ENCODE results near the gene FUCA2.

DNA sequence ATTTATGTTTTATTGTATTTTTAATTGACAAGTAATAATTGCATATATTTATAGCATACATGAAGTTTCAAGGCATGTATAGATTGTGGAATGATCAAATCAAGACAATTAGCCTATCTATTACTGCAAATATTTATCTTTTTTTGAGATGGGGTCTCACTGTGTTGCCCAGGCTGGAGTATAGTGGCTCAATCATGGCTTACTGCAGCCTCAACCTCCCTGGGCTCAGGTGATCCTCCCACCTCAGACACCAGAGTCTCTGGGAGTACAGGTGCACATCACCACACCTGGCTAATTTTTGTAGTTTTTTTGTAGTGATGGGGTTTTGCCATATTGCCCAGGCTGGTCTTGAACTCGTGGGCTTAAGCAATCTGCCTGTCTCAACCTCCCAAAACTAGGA, 16.2 kb upstream of the FUCA2 start:
- TF ChIP-seq ZNF274 (IDR thresholded peaks at IDR 0.05; ENCODE audit: low read depth, low read length) (no peak), SUZ12 (IDR thresholded peaks at IDR 0.05; ENCODE audit: extremely low read depth, insufficient read depth, insufficient read length) (no peak), YY1 (IDR thresholded peaks at IDR 0.05; ENCODE audit: insufficient read depth, insufficient read length) (no peak)

Measured in NT2/D1 (cell line).